Measurements from ENCODE around the gene PHYKPL.

DNA sequence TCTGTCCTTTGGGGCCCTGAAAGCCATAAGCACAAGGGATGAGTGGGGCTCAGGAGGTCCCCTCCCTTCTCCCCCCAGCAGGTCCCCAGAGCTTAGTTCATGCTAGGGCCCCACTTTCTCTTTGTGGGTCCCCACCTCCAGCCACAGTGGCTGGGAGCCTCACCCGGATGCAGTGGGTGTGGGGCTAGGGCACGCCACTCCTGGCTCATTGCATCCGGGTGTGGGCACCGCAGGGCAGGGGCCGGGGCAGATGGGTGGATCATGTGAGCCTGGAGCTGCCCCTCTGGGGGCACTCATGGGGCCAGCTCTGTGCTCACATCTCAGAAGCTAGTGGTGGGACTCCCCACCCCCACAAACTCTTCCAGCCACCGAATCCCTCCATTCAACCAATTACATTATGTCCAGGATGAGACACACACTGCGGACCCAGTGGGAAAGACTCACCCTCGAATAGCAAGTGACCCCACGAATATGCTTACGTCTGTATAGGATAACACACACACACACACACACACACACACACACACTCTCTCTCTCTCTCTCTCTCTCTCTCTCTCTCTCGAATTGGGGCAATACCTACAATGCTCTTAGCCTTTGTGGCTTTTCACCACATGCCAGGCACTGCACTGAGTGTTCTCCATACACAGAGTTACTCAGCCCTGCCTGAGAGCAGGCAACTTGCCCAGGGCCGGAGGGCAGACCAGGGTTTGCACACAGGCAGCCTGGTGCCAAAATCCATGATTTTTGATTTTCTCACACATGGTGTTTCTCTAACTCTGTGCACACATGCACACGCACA is 16.8 kb upstream of the PHYKPL start:
- TF ChIP-seq KDM5A (IDR thresholded peaks at IDR 0.05; ENCODE audit: borderline replicate concordance, low read length) (no peak), FOXK2 (IDR thresholded peaks at IDR 0.05) (no peak), EHMT2 (IDR thresholded peaks at IDR 0.05; ENCODE audit: borderline replicate concordance, low read depth, low read length) (no peak), ZNF136 (CRISPR knock-in tag; IDR thresholded peaks at IDR 0.05; ENCODE audit: low read depth) (no peak), ZNF496 (CRISPR knock-in tag; IDR thresholded peaks at IDR 0.05; ENCODE audit: insufficient replicate concordance) (no peak), ZNF121 (CRISPR knock-in tag; IDR thresholded peaks at IDR 0.05) (no peak), ZC3H13 (CRISPR knock-in tag; IDR thresholded peaks at IDR 0.05) (no peak), NONO (IDR thresholded peaks at IDR 0.05) (no peak), NONO (CRISPR knock-in tag; conservative IDR thresholded peaks at IDR 0.05) (no peak)
- TF ChIP-seq, protein P1, sequence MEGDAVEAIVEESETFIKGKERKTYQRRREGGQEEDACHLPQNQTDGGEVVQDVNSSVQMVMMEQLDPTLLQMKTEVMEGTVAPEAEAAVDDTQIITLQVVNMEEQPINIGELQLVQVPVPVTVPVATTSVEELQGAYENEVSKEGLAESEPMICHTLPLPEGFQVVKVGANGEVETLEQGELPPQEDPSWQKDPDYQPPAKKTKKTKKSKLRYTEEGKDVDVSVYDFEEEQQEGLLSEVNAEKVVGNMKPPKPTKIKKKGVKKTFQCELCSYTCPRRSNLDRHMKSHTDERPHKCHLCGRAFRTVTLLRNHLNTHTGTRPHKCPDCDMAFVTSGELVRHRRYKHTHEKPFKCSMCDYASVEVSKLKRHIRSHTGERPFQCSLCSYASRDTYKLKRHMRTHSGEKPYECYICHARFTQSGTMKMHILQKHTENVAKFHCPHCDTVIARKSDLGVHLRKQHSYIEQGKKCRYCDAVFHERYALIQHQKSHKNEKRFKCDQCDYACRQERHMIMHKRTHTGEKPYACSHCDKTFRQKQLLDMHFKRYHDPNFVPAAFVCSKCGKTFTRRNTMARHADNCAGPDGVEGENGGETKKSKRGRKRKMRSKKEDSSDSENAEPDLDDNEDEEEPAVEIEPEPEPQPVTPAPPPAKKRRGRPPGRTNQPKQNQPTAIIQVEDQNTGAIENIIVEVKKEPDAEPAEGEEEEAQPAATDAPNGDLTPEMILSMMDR (CRISPR knock-in tag; IDR thresholded peaks at IDR 0.05): no peak
